NB4 (cell line): ENCODE results near the gene LGR5.

Experiments used
- CTCF ChIP-seq: IDR thresholded peaks from one replicate; pipeline ENCODE4 v1.5.1; 2012; ENCODE audit warnings: low read depth, low read length
- MAX ChIP-seq: IDR thresholded peaks from 2 replicates; pipeline ENCODE4 v1.6.1; 2011; ENCODE audit warnings: low read depth, low read length
- POLR2A ChIP-seq: IDR thresholded peaks from 2 replicates; pipeline ENCODE4 v1.6.1; 2011; ENCODE audit warnings: mild to moderate bottlenecking; ENCODE audit not compliant: insufficient read length; ENCODE audit errors: extremely low read depth

- no peak for TF ChIP-seq POLR2A
- no peak for TF ChIP-seq CTCF
- TF ChIP-seq MAX, result no peak
Observed at GRCh38 chr12:71605039-71605438, 165.4 kb downstream of the LGR5 start.
